ENCODE measurements around the gene ELF5. TPM values are rescaled to one million over a fixed set of nuclear protein-coding genes. Genes with fewer than 3 reads are reported as not detected.

Gene ELF5
- total RNA-seq, 4 donors from 2014 or later = not detected

- in situ Hi-C loops (cut with MboI; ENCODE audit: low pct_ligation_motif_present in 1 of 4, low pct_unique_long_range_greater_than_20kb in 1 of 4, low sequenced_read_pairs in 3 of 4) = no loop called here
- Histone ChIP-seq H3K27ac (no peak overlapping the region), H3K9me3 (no peaks in the 10 kb centered on the region), H3K4me1 (peaks cover 8 to 44% (median 16%) of the 10 kb centered on the region in 4 donors), H3K27me3 (no peaks in the 10 kb centered on the region), H3K36me3 (no peaks in the 10 kb centered on the region), H3K4me3 (no peak overlapping the region)
- DNase-seq = no peak
- WGBS, 2 donors (ENCODE audit: low coverage in 1 of 2) = 83 to 87% methylated on average over 3 of the region's 3 CpGs
- intact Hi-C loops (cut with DNase I; ENCODE audit: low total_unique reads) = no loop called here
- TF ChIP-seq POLR2AphosphoS5 (IDR thresholded peaks at IDR 0.05) (no peak), CTCF (IDR thresholded peaks at IDR 0.05) (no peak), EP300 (IDR thresholded peaks at IDR 0.05; ENCODE audit: low read depth) (no peak), POLR2A (IDR thresholded peaks at IDR 0.05) (no peak)
Measured at GRCh38 chr11:34443136-34443535, 70.5 kb downstream of the ELF5 start.

GRCh38 chr11:34441814-34442213 is 71.8 kb downstream of the ELF5 start:
- intact Hi-C loops (cut with DNase I; ENCODE audit: low total_unique reads) = no loop called here

GRCh38 chr11:34439610-34440198 is 73.9 kb downstream of the ELF5 start:
- Histone ChIP-seq H3K9me3 (no peaks in the 10 kb centered on the region), H3K36me3 (no peaks in the 10 kb centered on the region), H3K4me3 (peak overlapping the region; percentile 70 to 90 (median 86)), H3K27me3 (no peaks in the 10 kb centered on the region), H3K4me1 (peaks cover 8 to 45% (median 19%) of the 10 kb centered on the region in 4 donors), H3K27ac (peak overlapping the region; percentile 93 to 97 (median 96))
- intact Hi-C loops (cut with DNase I; ENCODE audit: low total_unique reads) = no loop called here
- WGBS, 2 donors (ENCODE audit: low coverage in 1 of 2) = 17 to 40% methylated on average over 1 to 8 of the region's 8 CpGs
- no peak for TF ChIP-seq EP300 (IDR thresholded peaks at IDR 0.05; ENCODE audit: low read depth)
- no peak for TF ChIP-seq CTCF (IDR thresholded peaks at IDR 0.05)
- no peak for TF ChIP-seq POLR2A (IDR thresholded peaks at IDR 0.05)
- TF ChIP-seq POLR2AphosphoS5 (IDR thresholded peaks at IDR 0.05) = no peak
- DNase-seq = peak; percentile 11
- in situ Hi-C loops (cut with MboI; ENCODE audit: low pct_ligation_motif_present in 1 of 4, low pct_unique_long_range_greater_than_20kb in 1 of 4, low sequenced_read_pairs in 3 of 4) = no loop called here

More at GRCh38 chr11:34441814-34442213, 71.8 kb downstream of the ELF5 start:
- Histone ChIP-seq H3K9me3 (no peaks in the 10 kb centered on the region), H3K36me3 (no peaks in the 10 kb centered on the region), H3K27me3 (no peaks in the 10 kb centered on the region), H3K4me1 (peaks cover 8 to 50% (median 19%) of the 10 kb centered on the region in 4 donors), H3K27ac (no peak overlapping the region), H3K4me3 (no peak overlapping the region)
- no peak for DNase-seq
- TF ChIP-seq POLR2A (IDR thresholded peaks at IDR 0.05) (no peak), POLR2AphosphoS5 (IDR thresholded peaks at IDR 0.05) (no peak), EP300 (IDR thresholded peaks at IDR 0.05; ENCODE audit: low read depth) (no peak), CTCF (IDR thresholded peaks at IDR 0.05) (no peak)
- in situ Hi-C loops (cut with MboI; ENCODE audit: low pct_ligation_motif_present in 1 of 4, low pct_unique_long_range_greater_than_20kb in 1 of 4, low sequenced_read_pairs in 3 of 4) = no loop called here

- peak within 1 kb of the TSS; percentile 93 to 97 (median 96) for H3K27ac ChIP-seq
- peak within 1 kb of the TSS; percentile 70 to 90 (median 86) for H3K4me3 ChIP-seq
- in situ Hi-C loops (cut with MboI; ENCODE audit: low pct_ligation_motif_present in 1 of 4, low pct_unique_long_range_greater_than_20kb in 1 of 4, low sequenced_read_pairs in 3 of 4) = no loop called here
- no peaks in the 10 kb centered on the region for H3K9me3 ChIP-seq
- WGBS, 2 donors (ENCODE audit: low coverage in 1 of 2) = 1% methylated on average over 59 of the region's 62 CpGs; no CpG with 5 or more reads in 1 of the 2 donors
- intact Hi-C loops (cut with DNase I; ENCODE audit: low total_unique reads) = no loop called here
- peaks cover 8 to 37% (median 19%) of the 10 kb centered on the region in 4 donors for H3K4me1 ChIP-seq
- no peak for TF ChIP-seq EP300 (IDR thresholded peaks at IDR 0.05; ENCODE audit: low read depth)
- peak; percentile 89 to 92 (median 90) for TF ChIP-seq POLR2AphosphoS5 (IDR thresholded peaks at IDR 0.05)
- peak; percentile 89 for TF ChIP-seq POLR2A (IDR thresholded peaks at IDR 0.05)
- no peak for TF ChIP-seq CTCF (IDR thresholded peaks at IDR 0.05)
- no peaks in the 10 kb centered on the region for H3K27me3 ChIP-seq
- no peaks in the 10 kb centered on the region for H3K36me3 ChIP-seq
- peak; percentile 99 for DNase-seq
Measured at GRCh38 chr11:34438529-34439507, 74.8 kb downstream of the ELF5 start, which contains the start of gene CAT. Gene CAT, plus strand, starts transcription at chr11:34438934. Its CDS starts 80 bp downstream, at chr11:34439014.

Data from transverse colon (tissue), 4 donors.